ENCODE results near the gene CAPN11. TPM values are rescaled to one million over a fixed set of nuclear protein-coding genes. Genes with fewer than 3 reads are reported as not detected.
"Not testable (repeated sequence)": the region's sequence is repeated elsewhere in the genome, so short reads cannot be mapped to it uniquely, and the experiment has no call there.

The CAPN11 gene
- total RNA-seq, 2 experiments from 2014 or later = 0.13 TPM; not detected in 1

- H3K9me3 Mint-ChIP-seq; DNase-seq; H3K36me3 Mint-ChIP-seq (ENCODE audit: low read depth); POLR2A ChIA-PET; CTCF ChIA-PET; H3K27me3 Mint-ChIP-seq; H3K27ac Mint-ChIP-seq; H3K4me3 Mint-ChIP-seq: not testable (repeated sequence)
- peaks cover 13% of the 10 kb centered on the region for H3K4me1 Mint-ChIP-seq
Observed at GRCh38 chr6:44181784-44182183, 23.2 kb downstream of the CAPN11 start.

- ChIA-PET CTCF (no interaction called here), POLR2A (no interaction called here)
- peaks cover 6% of the 10 kb centered on the region for H3K4me1 Mint-ChIP-seq
- H3K27me3 Mint-ChIP-seq = no peaks in the 10 kb centered on the region
- H3K9me3 Mint-ChIP-seq = no peaks in the 10 kb centered on the region
- DNase-seq = no peak
- no peak overlapping the region for H3K4me3 Mint-ChIP-seq
- no peak overlapping the region for H3K27ac Mint-ChIP-seq
- no peaks in the 10 kb centered on the region for H3K36me3 Mint-ChIP-seq (ENCODE audit: low read depth)
Observed at GRCh38 chr6:44182911-44183390, 24.3 kb downstream of the CAPN11 start.

- ChIA-PET POLR2A (no interaction called here), CTCF (interaction anchor here (1.0 kb wide), 1 partner anchor 54 kb away, joined by 3 read pairs; no protein-coding TSS in a partner anchor)
- H3K27ac Mint-ChIP-seq = no peak overlapping the region
- peaks cover 6% of the 10 kb centered on the region for H3K4me1 Mint-ChIP-seq
- H3K36me3 Mint-ChIP-seq (ENCODE audit: low read depth) = no peaks in the 10 kb centered on the region
- no peak for DNase-seq
- H3K27me3 Mint-ChIP-seq = peaks cover 1% of the 10 kb centered on the region
- no peaks in the 10 kb centered on the region for H3K9me3 Mint-ChIP-seq
- no peak overlapping the region for H3K4me3 Mint-ChIP-seq
Observed at GRCh38 chr6:44183783-44184182, 25.2 kb downstream of the CAPN11 start.

GRCh38 chr6:44185356-44185755 is 26.7 kb downstream of the CAPN11 start:
- H3K4me1 Mint-ChIP-seq; DNase-seq; H3K4me3 Mint-ChIP-seq; POLR2A ChIA-PET; H3K27ac Mint-ChIP-seq; H3K9me3 Mint-ChIP-seq; H3K27me3 Mint-ChIP-seq; H3K36me3 Mint-ChIP-seq (ENCODE audit: low read depth): not testable (repeated sequence)
- CTCF ChIA-PET = interaction anchor here (0.6 to 2.0 kb wide), 2 partner anchors 8 to 13 kb away, joined by 3 to 5 read pairs; no protein-coding TSS in a partner anchor

GRCh38 chr6:44185953-44186634 is 27.5 kb downstream of the CAPN11 start:
- ChIA-PET CTCF (interaction anchor here (0.6 to 2.0 kb wide), 3 partner anchors 9 to 90 kb away, joined by 3 to 5 read pairs (median 3); no protein-coding TSS in a partner anchor), POLR2A (no interaction called here)
- no peak for DNase-seq
- Mint-ChIP-seq H3K4me3 (no peak overlapping the region), H3K27ac (no peak overlapping the region), H3K9me3 (no peaks in the 10 kb centered on the region), H3K36me3 (ENCODE audit: low read depth) (no peaks in the 10 kb centered on the region), H3K27me3 (peaks cover 1% of the 10 kb centered on the region), H3K4me1 (peaks cover 6% of the 10 kb centered on the region)

- H3K27ac Mint-ChIP-seq = no peak overlapping the region
- no peak for DNase-seq
- H3K9me3 Mint-ChIP-seq = no peaks in the 10 kb centered on the region
- H3K4me1 Mint-ChIP-seq = peaks cover 6% of the 10 kb centered on the region
- H3K27me3 Mint-ChIP-seq = peaks cover 1% of the 10 kb centered on the region
- no peaks in the 10 kb centered on the region for H3K36me3 Mint-ChIP-seq (ENCODE audit: low read depth)
- H3K4me3 Mint-ChIP-seq = no peak overlapping the region
- CTCF ChIA-PET = interaction anchor here (1.4 to 2.0 kb wide), 2 partner anchors 14 to 91 kb away, joined by 3 to 5 read pairs; no protein-coding TSS in a partner anchor
- POLR2A ChIA-PET = no interaction called here
Observed at GRCh38 chr6:44186635-44187025, 28.0 kb downstream of the CAPN11 start.

- Mint-ChIP-seq H3K9me3 (no peaks in the 10 kb centered on the region), H3K4me1 (peaks cover 9% of the 10 kb centered on the region), H3K27me3 (peaks cover 1% of the 10 kb centered on the region), H3K4me3 (no peak overlapping the region), H3K27ac (no peak overlapping the region), H3K36me3 (ENCODE audit: low read depth) (no peaks in the 10 kb centered on the region)
- CTCF ChIA-PET = no interaction called here
- POLR2A ChIA-PET = no interaction called here
- no peak for DNase-seq
Observed at GRCh38 chr6:44188819-44189218, 30.2 kb downstream of the CAPN11 start.

GRCh38 chr6:44189257-44189656 is 30.6 kb downstream of the CAPN11 start:
- no peak for DNase-seq
- H3K27me3 Mint-ChIP-seq = peaks cover 1% of the 10 kb centered on the region
- no peak overlapping the region for H3K27ac Mint-ChIP-seq
- H3K4me1 Mint-ChIP-seq = peaks cover 9% of the 10 kb centered on the region
- H3K36me3 Mint-ChIP-seq (ENCODE audit: low read depth) = no peaks in the 10 kb centered on the region
- CTCF ChIA-PET = no interaction called here
- H3K4me3 Mint-ChIP-seq = no peak overlapping the region
- no peaks in the 10 kb centered on the region for H3K9me3 Mint-ChIP-seq
- POLR2A ChIA-PET = no interaction called here

- H3K9me3 Mint-ChIP-seq = no peaks in the 10 kb centered on the region
- no peak overlapping the region for H3K27ac Mint-ChIP-seq
- ChIA-PET POLR2A (no interaction called here), CTCF (interaction anchor here (0.9 kb wide), 1 partner anchor 38 kb away, joined by 3 read pairs; no protein-coding TSS in a partner anchor)
- H3K36me3 Mint-ChIP-seq (ENCODE audit: low read depth) = no peaks in the 10 kb centered on the region
- DNase-seq = no peak
- H3K4me3 Mint-ChIP-seq = no peak overlapping the region
- H3K4me1 Mint-ChIP-seq = peaks cover 9% of the 10 kb centered on the region
- H3K27me3 Mint-ChIP-seq = peaks cover 1% of the 10 kb centered on the region
Observed at GRCh38 chr6:44190715-44191114, 32.1 kb downstream of the CAPN11 start.

GRCh38 chr6:44192428-44193041 is 33.9 kb downstream of the CAPN11 start:
- POLR2A ChIA-PET = no interaction called here
- peaks cover 1% of the 10 kb centered on the region for H3K27me3 Mint-ChIP-seq
- DNase-seq = no peak
- no peaks in the 10 kb centered on the region for H3K9me3 Mint-ChIP-seq
- H3K36me3 Mint-ChIP-seq (ENCODE audit: low read depth) = no peaks in the 10 kb centered on the region
- CTCF ChIA-PET = interaction anchor here (0.6 kb wide), 1 partner anchor 885 kb away, joined by 4 read pairs; no protein-coding TSS in a partner anchor
- H3K4me3 Mint-ChIP-seq = no peak overlapping the region
- H3K27ac Mint-ChIP-seq = no peak overlapping the region
- H3K4me1 Mint-ChIP-seq = peaks cover 4% of the 10 kb centered on the region

GRCh38 chr6:44193307-44193910 is 34.8 kb downstream of the CAPN11 start:
- ChIA-PET POLR2A (no interaction called here), CTCF (no interaction called here)
- no peak for DNase-seq
- Mint-ChIP-seq H3K9me3 (no peaks in the 10 kb centered on the region), H3K36me3 (ENCODE audit: low read depth) (no peaks in the 10 kb centered on the region), H3K27ac (no peak overlapping the region), H3K4me3 (no peak overlapping the region), H3K4me1 (peaks cover 4% of the 10 kb centered on the region), H3K27me3 (no peaks in the 10 kb centered on the region)

- Mint-ChIP-seq H3K4me1 (peaks cover 4% of the 10 kb centered on the region), H3K27ac (no peak overlapping the region), H3K36me3 (ENCODE audit: low read depth) (no peaks in the 10 kb centered on the region), H3K27me3 (no peaks in the 10 kb centered on the region), H3K4me3 (no peak overlapping the region), H3K9me3 (no peaks in the 10 kb centered on the region)
- ChIA-PET POLR2A (no interaction called here), CTCF (no interaction called here)
- DNase-seq = no peak
Observed at GRCh38 chr6:44194326-44194725, 35.7 kb downstream of the CAPN11 start.

- DNase-seq; H3K27ac Mint-ChIP-seq; H3K36me3 Mint-ChIP-seq (ENCODE audit: low read depth); H3K27me3 Mint-ChIP-seq; H3K4me3 Mint-ChIP-seq; H3K4me1 Mint-ChIP-seq; CTCF ChIA-PET; H3K9me3 Mint-ChIP-seq; POLR2A ChIA-PET: not testable (repeated sequence)
Observed at GRCh38 chr6:44196351-44196750, 37.7 kb downstream of the CAPN11 start.

All from activated CD4-positive, alpha-beta memory T cell treated with anti-CD3 and anti-CD28 coated beads, Interleukin-2, amount 10 ng/mL, durations not matched to agents 7 days and 5 days (primary cell).